Adrenal gland (tissue), 12 donors: ENCODE measurements around the gene ILF2. TPM values are rescaled to one million over a fixed set of nuclear protein-coding genes. Genes with fewer than 3 reads are reported as not detected.
A peak's percentile ranks its signal among the peaks of the same experiment; 100 is the strongest.

Experiments
- DNase-seq, 7 donors: peaks; one replicate each; pipeline ENCODE4 v3.0.0-alpha.2; 2019 to 2020
- H3K27ac ChIP-seq, 5 donors: fragments of 200-600 bp; sonication (generic) in 4 of 5; 1 replicate in 3 of 5; 2 replicates in 2 of 5; pipeline versions ENCODE4 v1.5.1 to v1.8.0; 2016 to 2020; ENCODE audit warnings: mild to moderate bottlenecking in 1 of 5
- H3K27me3 ChIP-seq: fragments of 200-600 bp; 2 replicates; pipeline ENCODE4 v1.8.0; 2021
- H3K36me3 ChIP-seq, 2 donors: fragments of 200-600 bp; replicated peaks in 1 of 2; 1 replicate in 1 of 2; 2 replicates in 1 of 2; pipeline versions ENCODE4 v1.5.1 to v1.8.0; 2018 to 2022
- H3K4me1 ChIP-seq, 2 donors: fragments of 200-600 bp; replicated peaks in 1 of 2; 1 replicate in 1 of 2; 2 replicates in 1 of 2; pipeline versions ENCODE4 v1.5.1 to v1.8.0; 2018 to 2021
- H3K4me3 ChIP-seq, 4 donors: fragments of 200-600 bp; sonication (generic) in 3 of 4; one replicate each; pipeline ENCODE4 v1.5.1; 2016 to 2018
- H3K9me3 ChIP-seq, 3 donors: fragments of 200-600 bp; sonication (generic) in 1 of 3; replicated peaks in 1 of 3; 1 replicate in 2 of 3; 2 replicates in 1 of 3; pipeline versions ENCODE4 v1.5.1 to v1.8.0; 2016 to 2021
- POLR2A ChIP-seq, 2 donors: fragments of 450-650 bp; IDR thresholded peaks; one replicate each; pipeline ENCODE4 v1.6.1; 2017; ENCODE audit warnings: antibody characterized with exemption in 2 of 2, mild to moderate bottlenecking in 2 of 2, moderate library complexity in 1 of 2
- WGBS, 4 donors: extraction: QIAGEN DNeasy Blood & Tissue Kit in 2 of 4; methylation state at CpG; one replicate each; pipeline versions ENCODE4 v1.1.5 to v1.1.7; 2013 to 2017; 5-methylcytosine and 5-hydroxymethylcytosine counted together
- intact Hi-C, 2 donors: fragments of 100-400 bp; cut with DNase I; formaldehyde crosslinking; loops; one replicate each; pipeline versions ENCODE4 v1.14.1 to v1.15.0; 2022 to 2023
- polyA plus RNA-seq, 3 donors: library from polyadenylated mRNA; stranded (reverse); fragments of 200-250 nt in 2 of 3; fragments of 350-450 nt in 1 of 3; fragmentation: Illumina TruSeq in 1 of 3; extraction: RNeasy Lipid Tissue Mini Kit (QIAGEN cat#74804) in 1 of 3; gene quantifications; one replicate each; pipeline ENCODE4 v1.2.3, GENCODE V29; 2013 to 2014
- total RNA-seq, 9 donors: library from RNA; depleted of rRNA in 4 of 9; stranded (reverse); fragments of >200 nt in 4 of 9; fragments of 120-200 nt in 1 of 9; fragmentation: NEBNext Ultra II Directional in 1 of 9; extraction: Animal tissue kit (Norgen Biotek cat#: 25700) in 1 of 9; gene quantifications; one replicate each; pipeline versions ENCODE4 v1.1.0 to v1.2.4, GENCODE V29; 2013 to 2023
- TF ChIP-seq, protein P1 (sequence below), 6 experiments: fragments of 450-650 bp in 4 of 6; fragments of 200-600 bp in 2 of 6; sonication (generic) in 1 of 6; IDR thresholded peaks; 1 replicate in 5 of 6; 2 replicates in 1 of 6; pipeline versions ENCODE4 v1.5.1 to v1.8.0; 2016 to 2021; ENCODE audit warnings: antibody characterized with exemption in 6 of 6, mild to moderate bottlenecking in 2 of 6, moderate library complexity in 1 of 6
- donor health status: healthy with polysubstance abuse.
- donor health status: Bipolar disorder and iron deficiency.
- donor health status: DM: yes; HTN: yes; CAD: no.
- donor health status: DM: no; HTN: no; CAD: no.
- donor health status: DM: no; HTN: no; CAD: no.
- donor health status: DM: yes; HTN: yes; CAD: no.

The ILF2 gene
- total and polyA plus RNA-seq, 12 donors = 42.2 to 397 (median 105) TPM

DNA sequence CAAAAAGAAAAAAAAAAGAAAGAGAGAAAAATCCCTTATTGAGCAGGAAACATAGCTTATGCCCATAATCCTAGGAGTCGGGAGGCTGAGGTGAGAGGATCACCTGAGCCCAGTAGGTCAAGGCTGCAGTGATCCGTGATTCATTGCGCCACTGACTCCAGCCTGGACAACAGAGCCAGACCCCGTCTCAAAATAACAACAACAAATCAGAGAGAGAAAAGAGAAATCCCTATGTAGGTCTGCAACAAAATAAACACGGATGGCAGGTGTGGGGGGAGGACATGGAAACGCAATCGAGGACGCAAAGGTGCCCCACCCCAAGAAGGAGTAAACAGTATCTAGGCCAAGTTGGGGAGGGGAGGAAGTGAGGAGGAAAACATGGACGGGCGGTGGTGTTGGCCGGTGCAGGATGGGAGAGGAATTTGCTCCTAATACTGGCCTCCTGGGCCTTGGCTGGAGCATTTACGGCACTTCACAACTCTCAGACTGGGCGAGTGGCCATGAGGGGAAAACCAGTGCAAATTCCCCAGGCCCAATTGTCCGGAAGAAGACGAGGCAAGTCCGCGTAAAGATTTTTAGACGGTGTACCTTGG is 37.5 kb downstream of the ILF2 start:
- Histone ChIP-seq H3K4me3 (peak overlapping the region in 1 of 4 donors; percentile 78), H3K4me1 (peaks cover 25 to 37% of the 10 kb centered on the region in 2 donors), H3K9me3 (no peaks in the 10 kb centered on the region), H3K36me3 (peaks cover 0 to 21% of the 10 kb centered on the region in 2 donors), H3K27me3 (no peaks in the 10 kb centered on the region), H3K27ac (peak overlapping the region in 4 of 5 donors; percentile 34 to 100 (median 100))
- intact Hi-C loops = no loop called here
- TF ChIP-seq, protein P1, sequence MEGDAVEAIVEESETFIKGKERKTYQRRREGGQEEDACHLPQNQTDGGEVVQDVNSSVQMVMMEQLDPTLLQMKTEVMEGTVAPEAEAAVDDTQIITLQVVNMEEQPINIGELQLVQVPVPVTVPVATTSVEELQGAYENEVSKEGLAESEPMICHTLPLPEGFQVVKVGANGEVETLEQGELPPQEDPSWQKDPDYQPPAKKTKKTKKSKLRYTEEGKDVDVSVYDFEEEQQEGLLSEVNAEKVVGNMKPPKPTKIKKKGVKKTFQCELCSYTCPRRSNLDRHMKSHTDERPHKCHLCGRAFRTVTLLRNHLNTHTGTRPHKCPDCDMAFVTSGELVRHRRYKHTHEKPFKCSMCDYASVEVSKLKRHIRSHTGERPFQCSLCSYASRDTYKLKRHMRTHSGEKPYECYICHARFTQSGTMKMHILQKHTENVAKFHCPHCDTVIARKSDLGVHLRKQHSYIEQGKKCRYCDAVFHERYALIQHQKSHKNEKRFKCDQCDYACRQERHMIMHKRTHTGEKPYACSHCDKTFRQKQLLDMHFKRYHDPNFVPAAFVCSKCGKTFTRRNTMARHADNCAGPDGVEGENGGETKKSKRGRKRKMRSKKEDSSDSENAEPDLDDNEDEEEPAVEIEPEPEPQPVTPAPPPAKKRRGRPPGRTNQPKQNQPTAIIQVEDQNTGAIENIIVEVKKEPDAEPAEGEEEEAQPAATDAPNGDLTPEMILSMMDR (IDR thresholded peaks at IDR 0.05) = peak in 1 of 6 experiments; percentile 5
- TF ChIP-seq POLR2A (IDR thresholded peaks at IDR 0.05) = no peak
- peak in 1 of 7 donors; percentile 24 for DNase-seq
- 39 to 63% (median 43%) methylated on average over 17 to 18 of the region's 18 CpGs for WGBS, 4 donors

DNA sequence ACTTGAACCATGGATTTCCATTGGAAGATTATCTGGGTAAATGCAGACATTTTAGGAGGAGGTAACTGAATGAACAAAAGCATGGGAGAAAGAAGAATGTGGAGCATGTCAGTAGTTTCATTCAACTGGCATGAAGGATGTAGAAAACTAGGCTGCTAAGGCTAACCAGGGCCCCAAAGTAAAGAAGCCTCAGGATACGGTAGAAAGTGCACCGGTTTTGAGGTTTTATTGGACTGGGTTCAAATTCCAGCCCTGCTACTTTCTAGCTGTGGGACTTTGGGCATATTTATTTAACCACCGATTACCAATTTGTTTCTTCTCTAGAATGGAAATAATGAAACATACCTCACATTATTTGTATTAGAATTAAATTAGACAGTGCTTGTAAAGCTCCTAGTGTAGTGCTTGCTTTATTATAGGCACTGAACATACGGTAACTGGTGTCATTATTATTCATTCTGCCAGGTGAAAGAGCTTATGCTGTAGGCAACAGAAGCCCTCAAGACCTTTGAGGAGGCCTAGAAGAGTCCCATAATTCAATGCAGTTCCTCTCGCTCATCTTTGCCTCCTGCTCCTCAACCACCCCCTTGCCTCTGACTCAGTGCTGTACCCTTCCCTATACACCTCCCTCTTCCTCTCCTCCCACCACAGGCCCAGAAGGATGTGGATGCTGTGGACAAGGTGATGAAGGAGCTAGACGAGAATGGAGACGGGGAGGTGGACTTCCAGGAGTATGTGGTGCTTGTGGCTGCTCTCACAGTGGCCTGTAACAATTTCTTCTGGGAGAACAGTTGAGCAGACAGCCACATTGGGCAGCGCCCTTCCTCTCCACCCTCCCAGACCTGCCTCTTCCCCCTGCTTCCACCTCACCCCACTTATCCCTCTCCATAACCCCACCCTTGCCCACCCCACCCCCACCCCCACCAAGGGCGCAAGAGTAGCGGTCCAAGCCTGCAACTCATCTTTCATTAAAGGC is 39.5 kb downstream of the ILF2 start:
- Histone ChIP-seq H3K4me1 (peaks cover 23 to 26% of the 10 kb centered on the region in 2 donors), H3K27me3 (no peaks in the 10 kb centered on the region), H3K36me3 (peaks cover 0 to 3% of the 10 kb centered on the region in 2 donors), H3K4me3 (no peak overlapping the region), H3K9me3 (no peaks in the 10 kb centered on the region), H3K27ac (no peak overlapping the region)
- 88 to 90% (median 89%) methylated on average over 9 to 10 of the region's 10 CpGs for WGBS, 4 donors
- intact Hi-C loops = no loop called here
- TF ChIP-seq, protein P1 (IDR thresholded peaks at IDR 0.05) = no peak
- no peak for TF ChIP-seq POLR2A (IDR thresholded peaks at IDR 0.05)
- DNase-seq = peak in 1 of 7 donors; percentile 47

DNA sequence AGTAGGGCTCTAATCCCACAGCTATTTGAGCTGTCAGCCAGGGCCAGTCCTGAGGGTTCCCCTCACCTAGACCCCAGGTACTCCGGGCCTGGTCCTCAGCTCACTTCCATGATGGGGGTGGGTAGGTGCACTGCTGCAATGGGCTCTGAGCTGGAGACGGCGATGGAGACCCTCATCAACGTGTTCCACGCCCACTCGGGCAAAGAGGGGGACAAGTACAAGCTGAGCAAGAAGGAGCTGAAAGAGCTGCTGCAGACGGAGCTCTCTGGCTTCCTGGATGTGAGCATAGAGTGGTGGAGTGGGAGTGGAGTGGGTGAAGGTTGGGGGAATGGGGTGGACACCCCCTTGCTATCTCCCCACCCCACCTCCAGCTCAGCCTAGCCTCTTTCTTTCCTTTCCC is 40.4 kb downstream of the ILF2 start:
- no peaks in the 10 kb centered on the region for H3K36me3 ChIP-seq
- intact Hi-C loops = no loop called here
- no peak for TF ChIP-seq POLR2A (IDR thresholded peaks at IDR 0.05)
- TF ChIP-seq, protein P1 (IDR thresholded peaks at IDR 0.05) = no peak
- no peak for DNase-seq
- H3K27ac ChIP-seq = no peak overlapping the region
- H3K27me3 ChIP-seq = no peaks in the 10 kb centered on the region
- H3K4me3 ChIP-seq = no peak overlapping the region
- H3K4me1 ChIP-seq = peaks cover 21 to 26% of the 10 kb centered on the region in 2 donors
- H3K9me3 ChIP-seq = no peaks in the 10 kb centered on the region
- 82 to 93% (median 91%) methylated on average over 6 to 7 of the region's 7 CpGs for WGBS, 4 donors

DNA sequence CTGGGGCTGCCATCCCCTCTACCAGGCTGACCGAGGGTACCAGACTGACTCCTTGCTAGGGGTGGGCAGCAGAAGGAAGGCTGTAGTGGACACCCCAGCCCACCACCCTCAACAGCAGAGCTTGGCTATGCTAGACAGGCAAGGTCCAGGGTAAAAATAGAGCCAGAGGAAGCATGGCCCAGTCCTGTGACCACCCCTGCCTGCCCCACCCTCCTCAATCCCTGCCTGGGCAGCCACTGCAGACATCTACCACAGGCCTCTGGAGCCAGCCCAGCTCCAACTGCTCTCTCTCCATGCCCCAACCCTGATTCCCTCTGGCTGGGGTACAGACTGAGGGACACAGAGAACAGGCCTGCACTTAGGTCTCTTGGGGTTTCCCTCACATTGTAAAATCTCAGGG is 40.8 kb downstream of the ILF2 start:
- intact Hi-C loops = no loop called here
- no peak overlapping the region for H3K4me3 ChIP-seq

More for the DNA sequence above, 40.8 kb downstream of the ILF2 start:
- TF ChIP-seq, protein P1 (IDR thresholded peaks at IDR 0.05) = no peak
- no peak for TF ChIP-seq POLR2A (IDR thresholded peaks at IDR 0.05)
- Histone ChIP-seq H3K27me3 (no peaks in the 10 kb centered on the region), H3K27ac (no peak overlapping the region), H3K9me3 (no peaks in the 10 kb centered on the region), H3K4me1 (peaks cover 17 to 26% of the 10 kb centered on the region in 2 donors), H3K36me3 (no peaks in the 10 kb centered on the region)
- 71 to 100% (median 87%) methylated on average over 1 of the region's 1 CpG for WGBS, 4 donors
- peak in 1 of 7 donors; percentile 47 for DNase-seq
